Keratinocyte (primary cell): ENCODE results near the gene LHFPL3. TPM values are rescaled to one million over a fixed set of nuclear protein-coding genes. Genes with fewer than 3 reads are reported as not detected.

ENCODE experiments used
- DNase-seq: peaks from one replicate; pipeline ENCODE4 v3.0.0-alpha.2; 2011; ENCODE audit warnings: low read depth, missing footprints, low spot score
- FAIRE-seq: peaks from 2 replicates; lab custom pipeline; 2011; peaks lifted over from hg19 to GRCh38; lab: Jason Lieb, UNC
- H2AFZ ChIP-seq: 2 replicates; pipeline ENCODE4 v1.6.0; 2012; ENCODE audit warnings: low read length, control low read depth, inconsistent platforms; ENCODE audit not compliant: control insufficient read depth
- H3K27ac ChIP-seq: 2 replicates; pipeline ENCODE4 v1.5.1; 2011; ENCODE audit warnings: low read length; ENCODE audit not compliant: control insufficient read depth, insufficient read depth
- H3K27me3 ChIP-seq: 3 replicates; pipeline ENCODE4 v1.6.0; 2011; ENCODE audit warnings: low read length; ENCODE audit not compliant: control insufficient read depth, insufficient read depth; ENCODE audit errors: extremely low read depth
- H3K36me3 ChIP-seq, 2 experiments: 2 replicates in 1 of 2; 3 replicates in 1 of 2; pipeline ENCODE4 v1.5.1; 2011; ENCODE audit warnings: low read length in 2 of 2, mild to moderate bottlenecking in 1 of 2; ENCODE audit not compliant: control insufficient read depth in 2 of 2, insufficient read depth in 2 of 2; ENCODE audit errors: extremely low read depth in 1 of 2
- H3K4me1 ChIP-seq: 3 replicates; pipeline ENCODE4 v1.5.1; 2011; ENCODE audit warnings: low read length; ENCODE audit not compliant: control insufficient read depth, insufficient read depth; ENCODE audit errors: extremely low read depth
- H3K4me2 ChIP-seq: 3 replicates; pipeline ENCODE4 v1.6.0; 2011; ENCODE audit warnings: low read depth, low read length; ENCODE audit not compliant: control insufficient read depth, insufficient read depth; ENCODE audit errors: extremely low read depth
- H3K4me3 ChIP-seq, 3 experiments: fragments of 200-600 bp in 1 of 3; sonication (generic) in 1 of 3; 2 replicates in 2 of 3; 3 replicates in 1 of 3; pipeline ENCODE4 v1.5.1; 2011 to 2016; ENCODE audit warnings: low read length in 3 of 3, mild to moderate bottlenecking in 3 of 3, control low read depth in 2 of 3, inconsistent platforms in 1 of 3, low read depth in 1 of 3, mixed read lengths in 1 of 3, mixed run types in 1 of 3, moderate library complexity in 1 of 3; ENCODE audit not compliant: control insufficient read depth in 2 of 3, insufficient read depth in 2 of 3; ENCODE audit errors: extremely low read depth in 1 of 3
- H3K79me2 ChIP-seq: 2 replicates; pipeline ENCODE4 v1.6.0; 2012; ENCODE audit warnings: low read length; ENCODE audit not compliant: control insufficient read depth, insufficient read depth
- H3K9ac ChIP-seq: 3 replicates; pipeline ENCODE4 v1.6.0; 2011; ENCODE audit warnings: low read length; ENCODE audit not compliant: control insufficient read depth, insufficient read depth; ENCODE audit errors: extremely low read depth
- H3K9me1 ChIP-seq: 3 replicates; pipeline ENCODE4 v1.6.0; 2011; ENCODE audit warnings: low read length; ENCODE audit not compliant: control insufficient read depth, insufficient read depth; ENCODE audit errors: extremely low read depth
- H3K9me3 ChIP-seq: 2 replicates; pipeline ENCODE4 v1.5.1; 2012; ENCODE audit warnings: low read depth, low read length; ENCODE audit not compliant: control insufficient read depth
- H4K20me1 ChIP-seq: 3 replicates; pipeline ENCODE4 v1.6.0; 2011; ENCODE audit warnings: low read length; ENCODE audit not compliant: control insufficient read depth, insufficient read depth; ENCODE audit errors: extremely low read depth
- CTCF ChIP-seq, 3 experiments: IDR thresholded peaks in 1 of 3; conservative IDR thresholded peaks in 1 of 3; optimal IDR thresholded peaks in 1 of 3; 2 replicates in 2 of 3; 3 replicates in 1 of 3; pipeline versions ENCODE3 to v1.5.1; 2011; ENCODE audit warnings: low read length in 3 of 3, mild to moderate bottlenecking in 3 of 3, moderate library complexity in 2 of 3, control low read depth in 1 of 3, inconsistent platforms in 1 of 3; ENCODE audit not compliant: insufficient read depth in 2 of 3; ENCODE audit errors: extremely low read depth in 1 of 3
- EZH2 ChIP-seq: IDR thresholded peaks from one replicate; pipeline ENCODE4 v1.6.1; 2012; ENCODE audit warnings: inconsistent platforms, mild to moderate bottlenecking, low read length, moderate library complexity
- dilution Hi-C: fragments of 300-500 bp; cut with MboI; formaldehyde crosslinking; loops from one replicate; pipeline ENCODE4 v1.7.0; 2020; ENCODE audit warnings: low sequenced_read_pairs; ENCODE audit not compliant: extremely low pct_ligation_motif_present
- polyA plus RNA-seq, 5 experiments: library from polyadenylated mRNA; depleted of rRNA in 3 of 5; stranded (reverse) in 3 of 5; stranded (forward) in 1 of 5; unstranded in 1 of 5; fragments of >200 nt; gene quantifications; 1 replicate in 1 of 5; 2 replicates in 3 of 5; 3 replicates in 1 of 5; pipeline versions ENCODE4 v1.2.1 to v1.2.3, GENCODE V29; 2011 to 2012; ENCODE audit warnings: missing spikeins in 2 of 5, low read depth in 1 of 5, low replicate concordance in 1 of 5

LHFPL3 gene
- polyA plus RNA-seq, 1 donor (not counting 4 experiments of a cell fraction or from before 2014, with no cell fraction given), result not detected

GRCh38 chr7:104943502-104944343, 615.3 kb downstream of the LHFPL3 start:
- Histone ChIP-seq H3K27me3 (no peaks in the 10 kb centered on the region), H3K4me3 (no peak overlapping the region), H3K4me1 (peaks cover 36% of the 10 kb centered on the region), H3K36me3 (no peaks in the 10 kb centered on the region), H3K9me1 (no peaks in the 10 kb centered on the region), H3K4me2 (peak overlapping the region; percentile 72), H2AFZ (no peak overlapping the region), H3K27ac (peak overlapping the region; percentile 98), H3K9ac (peak overlapping the region; percentile 81), H3K9me3 (no peaks in the 10 kb centered on the region), H3K79me2 (no peaks in the 10 kb centered on the region), H4K20me1 (no peaks in the 10 kb centered on the region)
- DNase-seq (no peak), FAIRE-seq (peak; percentile 79)
- no peak for TF ChIP-seq CTCF (optimal IDR thresholded peaks at IDR 0.05 in 1 of 3, IDR thresholded peaks at IDR 0.05 in 1 of 3, conservative IDR thresholded peaks at IDR 0.05 in 1 of 3; ENCODE audit: extremely low read depth in 1 of 3, insufficient read depth in 2 of 3, low read length in 3 of 3)
- no peak for TF ChIP-seq EZH2
- dilution Hi-C loops, result no loop called here

GRCh38 chr7:104945599-104945956, 617.2 kb downstream of the LHFPL3 start:
- TF ChIP-seq CTCF (optimal IDR thresholded peaks at IDR 0.05 in 1 of 3, IDR thresholded peaks at IDR 0.05 in 1 of 3, conservative IDR thresholded peaks at IDR 0.05 in 1 of 3; ENCODE audit: extremely low read depth in 1 of 3, insufficient read depth in 2 of 3, low read length in 3 of 3), result no peak
- TF ChIP-seq EZH2, result no peak
- FAIRE-seq (no peak), DNase-seq (no peak)
- H3K4me2 ChIP-seq, result peak overlapping the region; percentile 72
- H3K27me3 ChIP-seq, result no peaks in the 10 kb centered on the region
- H3K4me3 ChIP-seq, result peak overlapping the region in 1 of 3 experiments; percentile 22
- H3K9me1 ChIP-seq, result no peaks in the 10 kb centered on the region
- peak overlapping the region; percentile 37 for H2AFZ ChIP-seq
- H3K9me3 ChIP-seq, result no peaks in the 10 kb centered on the region
- peaks cover 36% of the 10 kb centered on the region for H3K4me1 ChIP-seq
- H3K36me3 ChIP-seq, result no peaks in the 10 kb centered on the region
- H3K9ac ChIP-seq, result peak overlapping the region; percentile 81
- H4K20me1 ChIP-seq, result no peaks in the 10 kb centered on the region
- no peaks in the 10 kb centered on the region for H3K79me2 ChIP-seq
- H3K27ac ChIP-seq, result peak overlapping the region; percentile 98
- dilution Hi-C loops, result no loop called here
